Transverse colon (tissue), 4 donors: ENCODE measurements around the gene CATSPER3.

Source experiments
- POLR2AphosphoS5 ChIP-seq, 3 donors: sonication (generic); formaldehyde crosslinking; IDR thresholded peaks; one replicate each; pipeline ENCODE4 v1.6.1; 2016; ENCODE audit warnings: antibody characterized with exemption in 3 of 3
- TF ChIP-seq, protein P1 (sequence below), 5 experiments: fragments of 200-600 bp in 3 of 5; fragments of 450-650 bp in 2 of 5; sonication (generic) in 3 of 5; IDR thresholded peaks; 1 replicate in 2 of 5; 2 replicates in 3 of 5; pipeline ENCODE4 v1.5.1; 2016 to 2017; ENCODE audit warnings: antibody characterized with exemption in 5 of 5, inconsistent platforms in 3 of 5, mild to moderate bottlenecking in 2 of 5, moderate library complexity in 1 of 5

DNA sequence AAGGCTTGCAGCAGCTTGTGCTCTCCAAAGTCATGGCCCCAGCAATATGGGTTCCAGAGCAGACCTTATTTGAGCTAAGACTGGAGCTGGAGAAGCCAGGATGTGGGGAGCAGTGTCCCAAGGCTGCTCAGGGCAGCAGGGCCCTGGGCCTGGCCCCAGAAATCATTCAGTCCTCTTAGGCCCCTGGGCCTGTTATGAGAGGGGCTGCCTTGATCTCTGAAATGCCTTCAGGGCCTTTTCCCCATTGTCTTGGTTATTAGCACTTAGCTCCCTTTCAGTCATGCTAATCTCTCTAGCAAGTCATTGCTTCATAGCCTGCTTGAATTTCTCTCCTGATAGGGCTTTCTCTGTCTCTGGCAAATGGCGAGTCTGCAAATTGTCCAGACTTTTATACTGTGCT lies 9.1 kb downstream of the CATSPER3 start:
- TF ChIP-seq POLR2AphosphoS5 (IDR thresholded peaks at IDR 0.05): no peak
- TF ChIP-seq, protein P1, sequence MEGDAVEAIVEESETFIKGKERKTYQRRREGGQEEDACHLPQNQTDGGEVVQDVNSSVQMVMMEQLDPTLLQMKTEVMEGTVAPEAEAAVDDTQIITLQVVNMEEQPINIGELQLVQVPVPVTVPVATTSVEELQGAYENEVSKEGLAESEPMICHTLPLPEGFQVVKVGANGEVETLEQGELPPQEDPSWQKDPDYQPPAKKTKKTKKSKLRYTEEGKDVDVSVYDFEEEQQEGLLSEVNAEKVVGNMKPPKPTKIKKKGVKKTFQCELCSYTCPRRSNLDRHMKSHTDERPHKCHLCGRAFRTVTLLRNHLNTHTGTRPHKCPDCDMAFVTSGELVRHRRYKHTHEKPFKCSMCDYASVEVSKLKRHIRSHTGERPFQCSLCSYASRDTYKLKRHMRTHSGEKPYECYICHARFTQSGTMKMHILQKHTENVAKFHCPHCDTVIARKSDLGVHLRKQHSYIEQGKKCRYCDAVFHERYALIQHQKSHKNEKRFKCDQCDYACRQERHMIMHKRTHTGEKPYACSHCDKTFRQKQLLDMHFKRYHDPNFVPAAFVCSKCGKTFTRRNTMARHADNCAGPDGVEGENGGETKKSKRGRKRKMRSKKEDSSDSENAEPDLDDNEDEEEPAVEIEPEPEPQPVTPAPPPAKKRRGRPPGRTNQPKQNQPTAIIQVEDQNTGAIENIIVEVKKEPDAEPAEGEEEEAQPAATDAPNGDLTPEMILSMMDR (IDR thresholded peaks at IDR 0.05): no peak
